Measurements from ENCODE around the gene CH25H.

GRCh38 chr10:89241026-89241425 is 33.9 kb upstream of the CH25H start:
- TF ChIP-seq CTCF (IDR thresholded peaks at IDR 0.05): no peak
- no peak for TF ChIP-seq POLR2A (IDR thresholded peaks at IDR 0.05)
